GM21529 (cell line): ENCODE measurements around the gene EOGT.

Source experiments
- ATAC-seq: cut with Tn5 transposase; IDR thresholded peaks from one replicate; pipeline ENCODE4 v1.9.1; 2021; ENCODE audit not compliant: unreplicated experiment

Gene EOGT

DNA sequence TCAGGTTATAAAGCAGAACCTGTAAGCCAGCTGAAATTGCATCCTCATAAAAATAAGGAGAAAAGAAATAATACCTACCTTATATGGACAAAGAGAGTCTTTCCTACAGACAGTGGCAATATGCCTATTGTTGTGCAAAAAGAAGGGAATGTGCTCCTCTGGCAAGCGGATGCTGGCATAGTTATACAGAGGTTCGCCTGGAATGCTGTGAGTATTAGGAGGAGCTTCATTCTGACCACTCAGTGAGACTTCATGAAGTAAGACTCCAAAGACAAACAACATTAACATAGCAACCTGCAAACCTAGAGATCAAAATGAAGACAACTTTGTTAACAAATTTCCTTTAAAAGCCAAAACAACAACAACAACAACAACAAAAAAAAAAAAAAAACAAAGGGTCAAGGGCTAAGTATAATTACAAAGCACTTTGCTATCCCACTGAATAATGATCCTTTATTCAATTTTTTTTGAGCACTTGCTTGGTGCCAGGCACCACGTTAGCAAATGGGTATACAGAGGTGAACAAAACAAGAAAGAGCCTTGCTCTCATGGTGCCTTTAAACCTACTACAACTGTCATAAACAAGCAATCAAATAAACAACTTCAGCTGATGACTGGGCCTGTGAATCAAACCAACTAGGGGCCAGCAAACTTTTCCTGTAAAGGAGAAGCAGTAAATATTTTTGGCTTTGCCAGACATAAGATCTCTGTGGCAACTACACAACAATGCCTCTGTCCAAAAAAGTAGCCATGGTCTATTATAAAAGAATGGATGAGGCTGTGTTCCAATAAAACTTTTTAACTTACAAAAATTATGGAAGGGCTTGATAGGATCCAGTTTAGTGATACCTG lies 3.7 kb downstream of the EOGT start:
- ATAC-seq = no peak

DNA sequence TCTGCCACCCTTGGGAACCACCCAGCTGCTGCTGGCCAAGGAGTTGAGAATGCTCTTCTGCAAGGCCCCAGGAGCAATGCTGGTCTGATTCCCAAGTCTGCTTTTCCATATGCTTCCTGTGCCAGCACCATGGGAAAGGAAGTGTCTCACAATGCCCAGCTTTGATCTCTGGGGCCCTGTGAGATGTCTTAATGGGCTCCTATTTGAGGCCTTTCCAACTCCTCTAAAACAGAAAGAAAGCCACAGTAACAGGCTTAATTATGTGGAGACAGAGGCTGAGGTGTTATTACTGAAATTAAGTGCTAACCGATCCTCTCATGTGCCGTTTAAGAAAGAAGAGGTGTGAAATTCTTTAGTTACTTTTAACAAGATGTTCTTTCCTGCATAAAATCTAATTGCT lies 4.5 kb downstream of the EOGT start:
- no peak for ATAC-seq

DNA sequence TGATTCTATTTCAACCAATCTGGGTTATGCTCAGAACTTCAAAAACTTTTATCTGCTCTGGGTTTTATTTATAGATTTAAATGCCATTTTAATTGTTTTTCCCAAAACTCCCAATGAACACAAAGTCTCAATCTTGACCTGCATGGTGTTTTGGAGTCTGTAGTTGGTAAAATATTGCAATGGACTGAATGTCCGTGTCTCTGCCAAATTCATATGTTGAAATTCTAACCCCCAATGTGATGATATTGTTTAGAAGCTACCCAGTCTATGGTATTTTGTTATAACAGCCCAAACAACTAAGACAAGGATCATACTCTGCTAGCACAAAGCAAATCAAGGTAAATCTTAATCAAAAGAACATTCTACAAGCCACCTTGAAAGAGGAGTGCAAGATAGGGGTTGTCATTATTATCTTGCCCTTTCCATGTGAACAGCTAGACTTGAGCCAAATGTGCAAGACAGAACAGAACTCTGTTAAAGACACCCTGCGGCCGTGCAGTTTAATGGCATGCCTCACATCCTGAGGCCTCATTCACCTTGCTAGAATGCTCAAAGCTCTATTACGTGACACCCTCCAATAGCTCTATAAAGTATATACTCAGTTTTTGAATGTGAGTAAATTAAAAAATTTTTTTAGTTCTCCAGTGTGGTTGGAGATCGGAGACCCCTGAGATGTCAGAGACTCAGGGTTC lies 7.5 kb downstream of the EOGT start:
- no peak for ATAC-seq

DNA sequence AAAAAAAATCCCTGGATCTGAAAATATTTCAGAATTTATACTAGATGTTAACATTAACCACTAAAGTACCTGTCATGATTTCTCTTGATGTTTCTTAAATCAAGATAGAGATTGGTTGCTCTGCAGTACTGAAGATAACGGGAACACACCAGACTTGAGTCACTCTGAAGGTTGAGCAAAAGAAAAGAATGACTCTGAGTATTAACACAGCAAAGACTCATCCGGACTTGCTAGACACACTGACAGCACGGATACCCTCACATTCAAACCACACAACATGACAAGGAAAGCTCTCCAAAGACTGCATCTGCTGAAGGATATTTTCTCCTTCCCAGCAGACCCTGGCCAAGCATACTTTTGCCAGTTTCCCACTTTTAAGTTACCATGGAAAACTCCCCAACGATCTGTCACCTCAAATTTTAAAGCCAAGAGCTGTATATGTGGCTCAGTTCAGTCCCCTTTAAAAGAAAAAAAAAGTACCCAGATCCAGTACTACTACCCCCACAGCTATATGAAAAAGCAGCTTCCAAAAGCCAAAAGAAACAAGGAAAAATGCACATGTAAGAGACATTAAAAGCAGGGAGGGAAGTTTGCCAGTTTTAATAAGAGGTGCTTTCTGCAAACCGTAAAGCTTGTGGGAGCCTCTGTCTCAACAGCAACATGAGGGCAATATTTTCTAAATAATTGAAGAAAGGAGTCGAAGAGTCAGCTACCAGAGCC lies 8.3 kb downstream of the EOGT start:
- no peak for ATAC-seq

DNA sequence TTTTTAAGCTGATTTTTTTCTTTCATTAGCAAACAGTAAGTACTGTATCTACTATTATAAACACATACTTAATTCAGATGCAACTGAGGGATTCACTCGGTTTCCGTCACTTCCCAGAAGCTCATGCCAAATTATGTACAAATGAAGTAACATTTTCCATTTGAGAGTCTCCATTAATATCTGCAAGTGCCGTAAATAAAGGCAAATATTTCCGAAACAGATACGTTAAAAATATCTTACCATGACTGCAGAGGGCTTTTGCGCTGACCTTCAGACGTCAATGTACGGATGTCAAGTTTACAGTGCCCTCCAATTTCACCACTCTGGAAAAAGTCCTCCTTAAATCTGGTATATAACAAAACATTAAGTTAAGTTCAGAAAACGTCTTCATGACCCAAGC lies 9.3 kb downstream of the EOGT start:
- no peak for ATAC-seq

DNA sequence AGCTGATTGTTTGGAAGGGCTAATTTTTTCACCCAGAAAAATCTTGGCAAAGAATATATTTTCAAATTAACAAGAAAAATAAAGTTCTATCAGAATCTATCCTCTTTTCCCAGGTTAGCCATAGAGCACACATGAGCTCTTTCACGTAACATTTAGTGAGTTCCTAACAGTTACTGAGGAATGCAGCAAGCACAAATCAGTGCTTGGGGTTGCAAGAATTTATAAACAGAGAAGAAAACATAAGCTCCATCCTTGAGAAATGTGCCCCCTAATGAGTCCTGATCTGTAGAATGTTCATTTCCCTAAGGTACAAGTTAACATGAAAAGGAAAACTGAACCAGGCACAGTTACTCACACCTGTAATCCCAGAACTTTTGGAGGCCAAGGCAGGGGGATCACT lies 13.9 kb downstream of the EOGT start:
- ATAC-seq = no peak

DNA sequence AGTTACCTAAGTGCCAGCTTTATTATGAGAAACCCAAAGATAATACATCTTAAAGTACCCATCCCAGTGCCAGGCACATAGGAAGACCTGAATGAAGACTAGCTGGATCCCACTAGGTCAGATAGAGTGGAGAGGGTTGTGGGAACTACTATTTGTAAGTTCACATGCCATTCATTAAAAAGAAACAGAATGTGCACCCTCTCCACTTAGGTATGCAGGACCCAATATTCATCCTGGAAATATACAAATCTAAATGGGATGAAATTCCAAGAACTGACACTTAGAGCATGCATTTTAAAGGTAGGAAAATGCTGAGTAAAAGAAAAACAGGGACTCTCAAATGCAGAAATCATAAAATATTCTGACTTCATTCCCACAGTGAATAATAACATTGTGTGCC lies 14.3 kb downstream of the EOGT start:
- ATAC-seq = no peak

DNA sequence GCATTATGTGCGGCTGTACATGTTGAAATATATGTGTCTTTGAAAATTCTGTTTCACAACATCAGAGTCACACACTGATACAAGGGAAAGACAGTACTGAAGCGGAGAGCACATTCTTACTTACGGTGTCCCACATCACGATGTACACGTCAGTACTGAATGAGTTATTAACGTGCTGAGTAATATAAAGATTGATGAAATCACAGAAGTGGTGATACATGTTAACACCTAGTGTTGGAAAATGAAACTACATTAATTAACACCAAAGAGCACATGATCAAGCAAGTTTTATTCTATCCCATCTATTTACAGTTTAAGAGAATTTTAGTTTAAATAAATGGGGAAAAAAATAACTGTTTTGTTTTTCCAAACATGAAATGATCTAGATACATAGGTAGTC lies 15.6 kb downstream of the EOGT start:
- ATAC-seq = no peak

DNA sequence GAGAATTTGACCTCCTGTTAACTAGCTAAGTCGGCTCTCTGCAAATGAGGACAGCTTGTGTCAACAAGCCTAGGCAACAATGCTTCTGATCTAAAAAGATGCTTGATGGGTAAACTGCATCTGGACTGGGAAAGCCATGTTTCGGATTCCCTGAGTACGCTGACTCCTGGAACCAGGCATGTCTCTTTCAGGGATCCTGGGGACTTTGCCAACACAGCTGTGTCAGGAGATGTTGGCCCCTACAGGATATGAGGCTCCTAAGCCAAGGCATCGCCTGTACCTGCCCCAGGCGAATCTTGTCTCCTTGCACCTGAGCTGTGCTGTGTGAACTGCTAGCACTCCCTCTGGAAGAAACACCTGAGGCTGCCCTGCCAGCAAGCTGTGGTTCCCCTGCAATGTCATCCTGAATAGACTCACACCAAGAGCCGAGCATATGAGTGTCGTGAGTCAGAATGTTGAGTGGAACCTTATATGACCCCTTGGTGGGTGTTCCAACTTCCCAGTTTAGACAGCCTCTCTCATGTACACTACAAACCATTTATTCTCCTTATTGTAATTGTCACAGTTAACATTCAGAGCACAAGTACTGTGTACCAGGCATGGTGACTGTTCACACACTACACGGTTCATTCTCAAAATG lies 17.0 kb downstream of the EOGT start:
- ATAC-seq = no peak

DNA sequence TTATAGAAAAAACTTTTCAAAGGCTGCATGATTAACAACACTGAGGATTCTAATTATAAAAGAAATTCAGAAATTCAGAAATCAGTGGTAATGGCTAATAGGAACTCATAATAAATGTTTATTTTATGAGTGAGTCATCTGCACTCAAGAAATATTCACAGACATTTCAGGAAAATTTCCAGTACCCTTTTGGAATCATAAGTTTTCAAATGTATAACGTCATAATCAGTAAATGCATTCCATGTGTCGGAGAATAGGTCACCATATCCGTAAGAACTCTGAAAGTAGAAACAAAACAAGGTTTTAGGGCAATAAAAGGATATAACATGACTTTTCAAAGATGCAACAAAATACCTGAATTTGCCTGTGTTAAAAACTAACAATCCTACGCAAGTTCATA lies 24.7 kb downstream of the EOGT start:
- ATAC-seq = no peak

DNA sequence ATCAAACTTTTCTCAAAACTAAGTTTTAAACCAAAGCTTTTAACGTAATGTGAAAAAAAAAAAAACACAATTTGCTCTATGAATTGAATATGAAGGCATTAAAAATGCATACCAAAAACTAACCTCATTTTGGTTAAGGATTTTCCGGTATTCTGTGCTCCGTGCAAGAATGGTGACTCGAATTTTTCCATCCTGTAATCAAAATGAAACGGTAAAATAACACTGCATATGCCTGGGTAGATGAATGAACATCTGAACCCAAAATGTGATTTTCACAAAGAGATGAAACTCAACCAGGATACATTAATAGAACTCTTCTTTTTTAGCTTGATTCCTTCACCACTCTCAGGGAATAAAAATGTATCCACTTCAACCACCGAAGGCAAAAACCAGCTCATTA lies 26.2 kb downstream of the EOGT start:
- ATAC-seq = no peak

DNA sequence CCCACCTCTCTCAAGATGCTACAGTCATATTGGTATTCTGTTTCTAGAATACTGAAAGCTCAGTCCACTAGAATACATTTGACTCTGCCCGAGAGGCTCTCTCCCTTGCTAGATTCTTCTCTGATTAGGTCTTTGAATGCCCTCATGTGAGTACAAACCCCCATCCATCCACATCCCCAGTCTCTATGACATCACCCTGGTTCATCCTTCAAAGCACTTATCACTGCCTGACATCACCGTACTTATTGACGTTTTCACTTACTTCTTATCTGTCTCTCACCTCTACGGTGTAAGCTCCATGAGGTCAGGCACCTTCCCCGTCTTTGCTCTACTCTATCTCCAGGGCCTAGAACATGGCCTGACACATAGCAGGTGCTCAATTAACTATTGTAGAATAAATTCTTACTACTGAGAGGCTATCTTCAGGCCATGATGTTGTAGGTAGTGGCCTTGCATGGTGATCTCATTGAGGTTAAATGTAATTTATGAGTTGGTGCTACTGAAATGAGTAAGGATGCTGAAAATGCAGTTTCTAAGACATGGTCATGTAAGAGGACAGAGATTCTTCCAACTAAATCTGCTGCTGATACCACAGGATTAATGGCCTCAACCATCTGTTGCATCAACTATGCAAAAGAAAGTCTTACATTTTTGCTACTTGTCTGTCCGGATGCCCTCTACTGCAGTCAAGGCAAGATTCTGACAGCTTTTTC lies 26.8 kb downstream of the EOGT start:
- no peak for ATAC-seq

DNA sequence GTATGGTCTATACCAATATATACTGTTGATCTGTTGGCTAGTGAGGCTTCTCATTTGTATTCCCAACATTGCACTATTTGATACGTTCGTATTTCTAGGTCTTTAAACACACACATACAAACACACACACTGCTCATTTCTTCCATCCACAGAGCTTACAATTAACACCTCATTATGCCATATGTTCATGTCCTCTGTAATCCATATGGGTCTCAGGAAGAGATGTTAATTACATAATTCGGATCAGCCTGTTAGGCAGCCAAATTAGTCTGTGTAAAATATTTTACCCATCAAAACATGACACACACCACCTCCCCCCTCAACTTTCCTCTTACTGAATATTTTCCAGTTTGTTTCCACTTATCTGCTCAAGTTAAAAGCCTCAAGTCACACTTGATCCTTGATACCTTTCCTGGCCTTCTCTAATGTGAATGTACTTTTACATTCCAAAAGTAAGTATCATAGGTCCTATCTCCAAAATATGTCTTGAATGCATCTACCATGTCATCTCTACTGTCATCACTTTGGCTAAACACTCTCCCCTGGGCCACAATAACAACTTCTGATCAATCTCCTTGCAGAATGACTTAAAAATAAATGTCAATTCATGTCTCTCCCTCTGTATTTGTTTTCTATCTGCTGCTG lies 28.2 kb downstream of the EOGT start:
- ATAC-seq = no peak

DNA sequence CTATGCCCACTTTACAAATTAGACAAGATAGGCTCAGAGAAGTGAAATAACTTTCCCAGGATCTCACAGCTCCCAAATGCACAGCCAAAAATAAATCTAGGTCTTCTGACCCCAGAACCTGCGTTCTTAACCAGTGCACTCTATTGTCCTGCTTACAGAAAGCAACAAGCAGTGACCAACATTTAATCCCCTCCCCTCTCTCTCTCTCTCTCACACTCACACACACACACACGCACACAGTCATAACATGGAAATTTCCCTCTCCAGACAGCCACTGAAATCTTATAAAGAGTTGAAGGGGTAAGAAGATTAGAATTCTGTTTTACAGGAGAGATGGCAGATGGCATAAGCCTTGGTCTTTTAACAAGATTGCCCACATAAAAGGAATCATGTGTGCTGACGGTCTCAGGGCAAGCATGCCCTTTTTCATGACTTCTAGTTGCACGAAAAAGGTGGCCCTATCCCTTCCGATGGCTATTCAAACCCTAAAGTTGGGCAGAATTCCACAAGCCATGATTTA lies 29.4 kb downstream of the EOGT start:
- no peak for ATAC-seq

DNA sequence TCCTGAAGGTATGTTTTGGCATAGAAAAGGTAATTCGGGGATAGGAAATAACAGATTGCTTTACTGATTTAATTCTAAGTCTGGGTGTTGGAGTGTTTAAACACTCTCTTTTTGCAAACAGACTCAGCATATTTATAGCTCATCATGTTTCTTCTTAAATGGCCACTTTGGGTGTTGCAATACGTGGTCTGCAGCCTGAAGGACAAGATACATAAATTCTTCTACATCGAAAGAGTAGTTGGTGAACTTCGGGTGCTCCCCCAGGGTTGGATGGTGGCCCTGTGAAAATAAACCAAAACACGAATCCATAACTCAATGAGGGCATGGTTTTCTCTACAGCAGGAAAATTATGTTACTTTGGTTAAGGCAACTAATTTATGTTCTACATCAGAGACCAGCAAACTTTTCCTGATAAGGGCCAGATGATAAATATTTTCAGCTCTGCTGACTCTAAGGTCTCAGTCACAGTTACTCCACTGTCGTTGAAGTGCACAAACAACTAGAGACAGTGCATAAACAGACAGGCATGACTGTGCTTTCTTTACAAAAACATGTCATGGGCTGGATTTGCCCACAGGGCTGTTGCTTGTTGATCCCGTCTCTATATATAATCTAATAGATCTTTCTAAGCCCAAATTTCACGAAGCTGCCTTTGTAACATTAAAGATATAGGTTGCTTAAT lies 35.9 kb downstream of the EOGT start:
- ATAC-seq = no peak

DNA sequence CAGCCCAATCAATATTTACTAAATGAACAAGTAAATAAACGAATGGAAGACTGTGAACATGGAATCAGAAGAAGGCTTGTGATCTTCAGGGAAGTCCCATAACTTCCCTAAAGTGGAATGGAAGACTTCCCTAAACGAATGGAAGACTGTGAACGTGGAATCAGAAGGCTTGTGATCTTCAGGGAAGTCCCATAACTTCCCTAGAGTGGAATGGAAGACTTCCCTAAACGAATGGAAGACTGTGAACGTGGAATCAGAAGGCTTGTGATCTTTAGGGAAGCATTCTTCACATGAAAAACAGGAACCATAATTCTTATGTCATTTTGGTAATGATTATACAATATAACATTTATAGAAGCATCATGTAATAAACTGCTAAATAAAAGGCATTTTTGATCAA lies 38.8 kb downstream of the EOGT start:
- ATAC-seq = no peak

DNA sequence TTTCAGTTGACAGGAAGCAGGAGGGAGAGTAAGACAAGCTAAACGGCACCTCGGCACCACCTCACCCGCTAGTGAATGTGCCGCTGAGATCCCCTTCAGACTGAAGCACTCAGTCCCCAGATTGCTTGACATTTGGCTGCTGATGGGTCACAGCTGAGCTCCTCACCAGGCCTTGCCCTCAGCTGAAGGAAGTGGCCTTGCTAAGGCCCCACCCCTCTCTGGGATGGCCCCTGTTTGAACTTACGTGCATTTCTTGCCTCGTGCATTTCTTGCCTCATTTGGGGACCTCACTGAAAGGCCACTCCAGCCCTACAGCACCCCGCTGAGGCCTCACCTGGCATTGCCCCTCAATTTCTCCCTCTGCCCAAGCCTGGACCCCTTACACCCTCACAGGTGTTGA lies 39.8 kb downstream of the EOGT start:
- no peak for ATAC-seq

DNA sequence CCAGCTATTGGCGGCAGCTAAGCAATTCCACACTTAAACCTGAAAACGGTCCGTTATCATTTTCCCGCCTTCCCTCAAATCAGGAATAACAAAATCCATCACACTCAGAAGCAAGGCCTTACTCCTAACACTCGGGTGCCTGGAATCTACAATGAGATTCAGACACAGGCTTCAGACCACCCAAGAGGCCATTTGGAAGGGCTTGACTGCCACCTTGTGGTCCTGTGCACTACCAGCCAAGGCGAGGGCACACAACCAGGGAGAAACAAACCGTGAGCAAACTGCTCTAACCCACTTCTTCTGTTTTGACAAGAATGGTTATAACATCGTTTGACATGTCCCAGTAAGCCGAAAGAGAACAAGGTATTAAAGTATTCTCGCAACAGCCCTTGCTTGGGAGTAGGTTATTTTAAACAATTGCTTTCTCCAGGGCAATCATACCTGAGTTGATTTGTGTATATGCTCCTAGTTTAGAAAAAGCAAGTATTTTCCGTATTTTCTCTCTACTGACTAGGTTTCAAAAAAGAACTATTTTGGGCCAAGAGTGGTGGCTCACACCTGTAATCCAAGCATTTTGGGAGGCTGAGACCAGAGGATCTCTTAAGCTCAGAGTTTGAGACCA lies 41.0 kb downstream of the EOGT start:
- peak; percentile 79 for ATAC-seq

DNA sequence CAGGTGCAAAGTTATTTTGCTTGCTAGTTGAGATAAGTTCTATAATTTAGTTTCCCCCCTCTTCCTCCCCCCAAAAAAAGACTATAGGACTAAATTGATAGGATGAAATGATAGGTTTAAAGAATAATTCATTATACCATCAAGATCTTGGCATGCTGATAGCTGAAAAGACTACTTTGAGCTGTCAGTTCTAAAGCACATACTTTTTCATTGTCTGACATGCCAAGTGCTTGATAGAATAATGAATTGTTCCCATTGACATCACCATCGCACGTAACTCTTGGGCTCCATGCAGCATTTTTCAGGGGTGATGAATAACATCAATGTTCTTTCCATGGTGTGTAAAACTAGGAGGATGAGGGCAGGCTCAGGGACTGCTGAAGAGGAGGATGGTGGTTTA lies 48.8 kb downstream of the EOGT start:
- ATAC-seq = no peak
